ENCODE results near the gene KLHL6.

DNA sequence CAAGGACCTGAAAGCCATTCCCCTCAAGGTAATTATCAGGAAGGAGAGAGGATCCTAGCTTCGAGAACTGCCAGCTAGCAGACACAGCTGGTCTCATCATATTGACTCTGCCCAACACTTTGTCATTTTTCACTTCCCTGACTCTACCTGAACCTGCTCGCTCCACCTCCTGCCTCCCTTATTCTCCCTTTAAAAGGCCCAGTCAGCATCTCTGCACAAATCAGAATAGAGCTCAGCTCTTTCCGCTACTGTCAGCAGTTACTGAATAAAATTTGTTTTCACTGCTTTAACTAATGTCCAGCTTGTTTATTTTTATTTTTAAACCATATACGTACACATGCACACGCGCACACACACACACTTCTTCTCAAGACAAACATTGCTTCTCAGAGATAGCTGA is 69.9 kb downstream of the KLHL6 start:
- TF ChIP-seq, protein P1, sequence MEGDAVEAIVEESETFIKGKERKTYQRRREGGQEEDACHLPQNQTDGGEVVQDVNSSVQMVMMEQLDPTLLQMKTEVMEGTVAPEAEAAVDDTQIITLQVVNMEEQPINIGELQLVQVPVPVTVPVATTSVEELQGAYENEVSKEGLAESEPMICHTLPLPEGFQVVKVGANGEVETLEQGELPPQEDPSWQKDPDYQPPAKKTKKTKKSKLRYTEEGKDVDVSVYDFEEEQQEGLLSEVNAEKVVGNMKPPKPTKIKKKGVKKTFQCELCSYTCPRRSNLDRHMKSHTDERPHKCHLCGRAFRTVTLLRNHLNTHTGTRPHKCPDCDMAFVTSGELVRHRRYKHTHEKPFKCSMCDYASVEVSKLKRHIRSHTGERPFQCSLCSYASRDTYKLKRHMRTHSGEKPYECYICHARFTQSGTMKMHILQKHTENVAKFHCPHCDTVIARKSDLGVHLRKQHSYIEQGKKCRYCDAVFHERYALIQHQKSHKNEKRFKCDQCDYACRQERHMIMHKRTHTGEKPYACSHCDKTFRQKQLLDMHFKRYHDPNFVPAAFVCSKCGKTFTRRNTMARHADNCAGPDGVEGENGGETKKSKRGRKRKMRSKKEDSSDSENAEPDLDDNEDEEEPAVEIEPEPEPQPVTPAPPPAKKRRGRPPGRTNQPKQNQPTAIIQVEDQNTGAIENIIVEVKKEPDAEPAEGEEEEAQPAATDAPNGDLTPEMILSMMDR (IDR thresholded peaks at IDR 0.05; ENCODE audit: insufficient read depth, low read length, poor library complexity, severe bottlenecking), result no peak
- TF ChIP-seq EZH2phosphoT487 (conservative IDR thresholded peaks at IDR 0.05; ENCODE audit: low read length), result no peak

Data from SU-DHL-6 (cell line).